Cardiac muscle cell (in vitro differentiated cells and primary cell): ENCODE data around the gene ASH1L. TPM values are rescaled to one million over a fixed set of nuclear protein-coding genes. Genes with fewer than 3 reads are reported as not detected.
A peak's percentile ranks its signal among the peaks of the same experiment; 100 is the strongest.

ENCODE experiments used
- DNase-seq, 2 donors: peaks; one replicate each; pipeline versions ENCODE4 v3.0.0 to v3.0.0-alpha.2; 2010 to 2017; ENCODE audit warnings: low read depth in 1 of 2, low spot score in 1 of 2
- H3K27ac ChIP-seq: fragments of 200-600 bp; sonication (generic); 2 replicates; pipeline ENCODE4 v1.5.1; 2016
- H3K27me3 ChIP-seq: fragments of 200-600 bp; sonication (generic); 2 replicates; pipeline ENCODE4 v1.6.0; 2016; ENCODE audit warnings: control low read depth
- H3K36me3 ChIP-seq: fragments of 200-600 bp; sonication (generic); 2 replicates; pipeline ENCODE4 v1.5.1; 2016; ENCODE audit warnings: control low read depth
- H3K4me1 ChIP-seq: fragments of 200-600 bp; sonication (generic); 2 replicates; pipeline ENCODE4 v1.8.1; 2017; ENCODE audit warnings: low read depth, mild to moderate bottlenecking, mixed run types
- H3K4me3 ChIP-seq: fragments of 200-600 bp; sonication (generic); 2 replicates; pipeline ENCODE4 v1.5.1; 2016; ENCODE audit warnings: mild to moderate bottlenecking
- H3K9me3 ChIP-seq: fragments of 200-600 bp; sonication (generic); 2 replicates; pipeline ENCODE4 v1.5.1; 2017; ENCODE audit warnings: low read depth, mild to moderate bottlenecking, control low read depth
- CTCF ChIP-seq: IDR thresholded peaks from 2 replicates; pipeline ENCODE4 v1.5.1; 2012; ENCODE audit warnings: low read depth, mild to moderate bottlenecking, low read length
- polyA plus RNA-seq: library from polyadenylated mRNA; unstranded; fragments of >200 nt; fragmentation: Nextera tagmentation; extraction: Ambion mirVana; gene quantifications from 2 replicates; pipeline ENCODE4 v1.2.1, GENCODE V29; 2016
- total RNA-seq: library from RNA; depleted of rRNA; stranded (reverse); fragments of >200 nt; gene quantifications from 2 replicates; pipeline ENCODE4 v1.2.3, GENCODE V29; 2016

ASH1L gene
- total and polyA plus RNA-seq, 2 experiments from 2014 or later, result 25.9 to 31.2 TPM

GRCh38 chr1:155327981-155328380 is 234.6 kb downstream of the ASH1L start:
- no peaks in the 10 kb centered on the region for H3K9me3 ChIP-seq
- peaks cover 3% of the 10 kb centered on the region for H3K36me3 ChIP-seq
- peaks cover 3% of the 10 kb centered on the region for H3K4me1 ChIP-seq
- H3K27me3 ChIP-seq, result no peaks in the 10 kb centered on the region
- TF ChIP-seq CTCF, result no peak
- no peak overlapping the region for H3K27ac ChIP-seq
- DNase-seq, result no peak
- no peak overlapping the region for H3K4me3 ChIP-seq

DNA sequence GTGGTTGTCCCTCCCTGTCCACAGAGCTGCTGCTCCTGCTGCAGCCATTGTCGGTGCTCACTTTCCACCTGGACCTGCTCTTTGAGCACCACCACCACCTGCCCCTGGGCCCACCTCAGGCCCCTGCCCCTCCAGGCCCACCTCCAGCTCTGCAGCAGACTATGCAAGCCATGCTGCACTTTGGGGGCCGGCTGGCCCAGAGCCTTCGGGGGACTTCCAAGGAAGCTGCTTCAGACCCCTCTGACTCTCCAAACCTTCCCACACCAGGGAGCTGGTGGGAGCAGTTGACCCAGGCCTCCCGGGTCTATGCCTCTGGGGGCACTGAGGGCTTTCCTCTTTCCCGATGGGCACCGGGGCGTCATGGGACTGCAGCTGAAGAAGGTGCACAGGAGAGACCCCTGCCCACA is 236.0 kb downstream of the ASH1L start:
- Histone ChIP-seq H3K9me3 (no peaks in the 10 kb centered on the region), H3K27me3 (no peaks in the 10 kb centered on the region), H3K4me1 (peaks cover 8% of the 10 kb centered on the region), H3K27ac (no peak overlapping the region), H3K36me3 (peaks cover 3% of the 10 kb centered on the region), H3K4me3 (no peak overlapping the region)
- no peak for DNase-seq
- TF ChIP-seq CTCF, result no peak

DNA sequence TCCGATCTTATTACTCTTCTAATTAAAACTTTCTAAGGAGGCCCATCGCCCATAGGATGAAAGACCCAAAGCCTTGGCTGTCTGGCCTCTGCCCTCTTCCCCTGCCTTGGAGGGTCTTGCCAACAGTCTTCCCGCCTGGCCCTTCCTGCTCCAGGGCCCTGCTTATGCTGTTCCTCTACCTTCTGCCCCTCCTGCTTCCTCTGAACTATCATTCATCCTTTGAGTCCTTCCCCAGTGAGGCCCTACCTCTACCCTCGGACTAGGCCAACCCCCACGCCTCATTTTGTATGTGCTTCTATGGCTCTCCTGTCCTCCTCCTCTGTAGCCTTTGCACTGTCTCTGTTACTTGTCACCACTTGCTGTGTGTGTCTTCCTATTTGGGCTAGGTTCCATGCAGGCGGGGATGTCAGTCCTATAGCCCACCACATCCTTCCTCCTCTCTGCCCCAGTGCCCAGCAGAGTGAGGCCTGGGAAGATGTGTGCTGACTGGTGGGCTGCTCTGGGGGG is 236.5 kb downstream of the ASH1L start:
- DNase-seq, result no peak
- no peak for TF ChIP-seq CTCF
- no peak overlapping the region for H3K27ac ChIP-seq

GRCh38 chr1:155325603-155325893 is 237.1 kb downstream of the ASH1L start:
- Histone ChIP-seq H3K4me1 (peaks cover 8% of the 10 kb centered on the region), H3K27me3 (no peaks in the 10 kb centered on the region), H3K4me3 (peak overlapping the region; percentile 61), H3K36me3 (peaks cover 3% of the 10 kb centered on the region), H3K27ac (no peak overlapping the region), H3K9me3 (no peaks in the 10 kb centered on the region)
- DNase-seq, result no peak
- no peak for TF ChIP-seq CTCF

More for the DNA sequence above, 236.5 kb downstream of the ASH1L start:
- no peak overlapping the region for H3K4me3 ChIP-seq
- peaks cover 8% of the 10 kb centered on the region for H3K4me1 ChIP-seq
- no peaks in the 10 kb centered on the region for H3K27me3 ChIP-seq
- H3K9me3 ChIP-seq, result no peaks in the 10 kb centered on the region
- H3K36me3 ChIP-seq, result peaks cover 3% of the 10 kb centered on the region

DNA sequence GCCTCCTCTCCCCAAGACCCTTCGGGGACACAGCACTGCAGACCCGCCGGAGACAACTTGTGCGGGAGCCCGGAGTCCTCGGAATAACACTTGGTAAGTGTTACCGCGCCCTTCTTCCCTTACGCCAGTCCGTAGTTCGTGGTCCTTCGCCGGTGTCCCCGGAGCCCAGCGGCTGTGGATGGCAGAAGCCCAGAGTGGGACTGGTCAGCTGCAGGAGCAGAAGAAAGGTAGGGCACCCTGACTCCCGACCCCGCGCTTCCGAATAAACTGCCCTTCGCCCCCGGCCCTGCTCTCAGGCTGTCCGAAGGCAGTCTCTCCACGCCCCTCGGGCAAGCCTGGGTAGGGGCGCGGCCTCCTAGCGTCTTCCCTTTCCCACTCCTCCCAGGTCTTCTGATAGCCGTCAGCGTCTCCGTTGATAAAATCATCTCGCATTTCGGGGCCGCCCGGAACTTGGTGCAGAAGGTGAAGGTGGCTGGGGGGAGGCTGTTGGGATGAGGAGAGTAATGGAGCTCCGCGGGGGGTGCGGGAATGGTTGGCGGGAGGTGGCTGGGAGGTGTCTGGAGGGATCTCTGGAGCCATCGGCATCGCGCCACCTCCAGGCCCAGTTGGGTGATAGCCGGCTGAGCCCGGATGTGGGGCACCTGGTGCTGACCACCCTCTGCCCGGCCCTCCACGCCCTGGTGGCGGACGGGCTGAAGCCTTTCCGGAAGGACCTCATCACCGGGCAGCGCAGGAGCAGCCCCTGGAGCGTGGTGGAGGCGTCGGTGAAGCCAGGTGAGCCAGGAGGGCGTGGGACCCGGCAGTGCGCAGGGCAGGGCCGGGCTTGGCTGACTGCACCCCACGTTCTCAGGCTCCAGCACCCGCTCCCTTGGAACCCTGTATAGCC is 237.6 kb downstream of the ASH1L start:
- DNase-seq, result peak; percentile 44 to 67
- no peaks in the 10 kb centered on the region for H3K27me3 ChIP-seq
- TF ChIP-seq CTCF, result peak; percentile 42
- H3K4me1 ChIP-seq, result peaks cover 8% of the 10 kb centered on the region
- H3K27ac ChIP-seq, result no peak overlapping the region
- H3K36me3 ChIP-seq, result peaks cover 3% of the 10 kb centered on the region
- H3K9me3 ChIP-seq, result no peaks in the 10 kb centered on the region
- H3K4me3 ChIP-seq, result peak overlapping the region; percentile 61
